ENCODE measurements around the gene LRP1B. TPM values are rescaled to one million over a fixed set of nuclear protein-coding genes. Genes with fewer than 3 reads are reported as not detected.

Gene LRP1B
- total RNA-seq, 1 experiment from 2014 or later = 0.52 TPM

DNA sequence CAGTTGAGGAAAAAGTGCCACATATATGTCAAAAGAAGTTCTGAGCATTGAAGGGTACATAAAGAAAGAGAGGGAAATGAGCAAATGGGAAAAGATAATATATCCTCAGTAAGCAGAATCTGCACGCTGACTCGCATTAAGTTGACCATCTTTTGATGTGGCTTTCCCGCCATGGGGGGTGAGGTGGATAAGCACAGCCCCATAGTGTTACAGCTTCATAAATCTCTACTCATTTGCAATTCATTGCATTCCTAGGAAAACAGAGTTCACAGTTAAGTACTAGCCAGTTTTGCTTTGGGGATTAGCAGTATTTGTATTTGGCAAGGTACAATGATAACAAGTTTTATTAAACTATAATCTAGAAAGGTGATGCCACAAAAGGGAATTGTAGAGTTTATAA is 814.2 kb downstream of the LRP1B start:
- no peaks in the 10 kb centered on the region for H3K27me3 Mint-ChIP-seq (ENCODE audit: low read depth)
- POLR2A ChIA-PET = interaction anchor here (0.5 kb wide), 1 partner anchor 14 kb away, joined by 3 read pairs; no protein-coding TSS in a partner anchor
- TF ChIP-seq ETV6 (CRISPR knock-in tag; IDR thresholded peaks at IDR 0.05) (no peak), TCF7 (CRISPR knock-in tag; IDR thresholded peaks at IDR 0.05; ENCODE audit: low read depth) (no peak), FOXJ3 (CRISPR knock-in tag; IDR thresholded peaks at IDR 0.05; ENCODE audit: borderline replicate concordance) (no peak), NFATC4 (CRISPR knock-in tag; IDR thresholded peaks at IDR 0.05) (no peak), USF1 (CRISPR knock-in tag; IDR thresholded peaks at IDR 0.05) (no peak), KAT7 (CRISPR knock-in tag; IDR thresholded peaks at IDR 0.05; ENCODE audit: borderline replicate concordance) (no peak), JUN (CRISPR knock-in tag; IDR thresholded peaks at IDR 0.05) (no peak), TEAD1 (CRISPR knock-in tag; IDR thresholded peaks at IDR 0.05) (no peak), SOX15 (CRISPR knock-in tag; IDR thresholded peaks at IDR 0.05) (no peak), ZNF416 (CRISPR knock-in tag; IDR thresholded peaks at IDR 0.05) (no peak), CREM (CRISPR knock-in tag; IDR thresholded peaks at IDR 0.05) (no peak), E2F5 (CRISPR knock-in tag; IDR thresholded peaks at IDR 0.05) (no peak)
- no peaks in the 10 kb centered on the region for H3K36me3 Mint-ChIP-seq
- H3K9me3 Mint-ChIP-seq = peaks cover 4% of the 10 kb centered on the region; the same call in 1 of the 2 replicates
- peaks cover 6% of the 10 kb centered on the region; the same call in 1 of the 2 replicates for H3K4me1 Mint-ChIP-seq
- H3K4me3 Mint-ChIP-seq = no peak overlapping the region
- DNase-seq (ENCODE audit: low spot score) (no peak), ATAC-seq (no peak)
- CTCF ChIA-PET = no interaction called here
- H3K27ac Mint-ChIP-seq = no peak overlapping the region

GRCh38 chr2:141316103-141316502 is 814.7 kb downstream of the LRP1B start:
- Mint-ChIP-seq H3K4me3 (no peak overlapping the region), H3K36me3 (no peaks in the 10 kb centered on the region), H3K9me3 (peaks cover 4% of the 10 kb centered on the region; the same call in 1 of the 2 replicates), H3K27me3 (ENCODE audit: low read depth) (no peaks in the 10 kb centered on the region), H3K27ac (no peak overlapping the region), H3K4me1 (peaks cover 6% of the 10 kb centered on the region; the same call in 1 of the 2 replicates)
- ATAC-seq = no peak
- POLR2A ChIA-PET = interaction anchor here (0.5 kb wide), 1 partner anchor 14 kb away, joined by 3 read pairs; no protein-coding TSS in a partner anchor
- TF ChIP-seq ZBTB43 (CRISPR knock-in tag; IDR thresholded peaks at IDR 0.05) (no peak), FOXP1 (CRISPR knock-in tag; IDR thresholded peaks at IDR 0.05; ENCODE audit: borderline replicate concordance) (no peak), MXD4 (CRISPR knock-in tag; IDR thresholded peaks at IDR 0.05; ENCODE audit: borderline replicate concordance) (no peak), FOXJ3 (CRISPR knock-in tag; IDR thresholded peaks at IDR 0.05; ENCODE audit: borderline replicate concordance) (no peak), MYBL2 (CRISPR knock-in tag; IDR thresholded peaks at IDR 0.05) (no peak), TCF7 (CRISPR knock-in tag; IDR thresholded peaks at IDR 0.05; ENCODE audit: low read depth) (no peak), ELF4 (CRISPR knock-in tag; IDR thresholded peaks at IDR 0.05; ENCODE audit: low read depth) (no peak), SMAD3 (CRISPR knock-in tag; IDR thresholded peaks at IDR 0.05; ENCODE audit: borderline replicate concordance) (no peak), HMGXB4 (CRISPR knock-in tag; IDR thresholded peaks at IDR 0.05) (no peak), OVOL2 (CRISPR knock-in tag; IDR thresholded peaks at IDR 0.05; ENCODE audit: borderline replicate concordance) (no peak), RORB (CRISPR knock-in tag; IDR thresholded peaks at IDR 0.05) (no peak)
- TF ChIP-seq, protein P1, sequence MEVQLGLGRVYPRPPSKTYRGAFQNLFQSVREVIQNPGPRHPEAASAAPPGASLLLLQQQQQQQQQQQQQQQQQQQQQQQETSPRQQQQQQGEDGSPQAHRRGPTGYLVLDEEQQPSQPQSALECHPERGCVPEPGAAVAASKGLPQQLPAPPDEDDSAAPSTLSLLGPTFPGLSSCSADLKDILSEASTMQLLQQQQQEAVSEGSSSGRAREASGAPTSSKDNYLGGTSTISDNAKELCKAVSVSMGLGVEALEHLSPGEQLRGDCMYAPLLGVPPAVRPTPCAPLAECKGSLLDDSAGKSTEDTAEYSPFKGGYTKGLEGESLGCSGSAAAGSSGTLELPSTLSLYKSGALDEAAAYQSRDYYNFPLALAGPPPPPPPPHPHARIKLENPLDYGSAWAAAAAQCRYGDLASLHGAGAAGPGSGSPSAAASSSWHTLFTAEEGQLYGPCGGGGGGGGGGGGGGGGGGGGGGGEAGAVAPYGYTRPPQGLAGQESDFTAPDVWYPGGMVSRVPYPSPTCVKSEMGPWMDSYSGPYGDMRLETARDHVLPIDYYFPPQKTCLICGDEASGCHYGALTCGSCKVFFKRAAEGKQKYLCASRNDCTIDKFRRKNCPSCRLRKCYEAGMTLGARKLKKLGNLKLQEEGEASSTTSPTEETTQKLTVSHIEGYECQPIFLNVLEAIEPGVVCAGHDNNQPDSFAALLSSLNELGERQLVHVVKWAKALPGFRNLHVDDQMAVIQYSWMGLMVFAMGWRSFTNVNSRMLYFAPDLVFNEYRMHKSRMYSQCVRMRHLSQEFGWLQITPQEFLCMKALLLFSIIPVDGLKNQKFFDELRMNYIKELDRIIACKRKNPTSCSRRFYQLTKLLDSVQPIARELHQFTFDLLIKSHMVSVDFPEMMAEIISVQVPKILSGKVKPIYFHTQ (CRISPR knock-in tag; IDR thresholded peaks at IDR 0.05) = no peak
- TF ChIP-seq, protein P2, sequence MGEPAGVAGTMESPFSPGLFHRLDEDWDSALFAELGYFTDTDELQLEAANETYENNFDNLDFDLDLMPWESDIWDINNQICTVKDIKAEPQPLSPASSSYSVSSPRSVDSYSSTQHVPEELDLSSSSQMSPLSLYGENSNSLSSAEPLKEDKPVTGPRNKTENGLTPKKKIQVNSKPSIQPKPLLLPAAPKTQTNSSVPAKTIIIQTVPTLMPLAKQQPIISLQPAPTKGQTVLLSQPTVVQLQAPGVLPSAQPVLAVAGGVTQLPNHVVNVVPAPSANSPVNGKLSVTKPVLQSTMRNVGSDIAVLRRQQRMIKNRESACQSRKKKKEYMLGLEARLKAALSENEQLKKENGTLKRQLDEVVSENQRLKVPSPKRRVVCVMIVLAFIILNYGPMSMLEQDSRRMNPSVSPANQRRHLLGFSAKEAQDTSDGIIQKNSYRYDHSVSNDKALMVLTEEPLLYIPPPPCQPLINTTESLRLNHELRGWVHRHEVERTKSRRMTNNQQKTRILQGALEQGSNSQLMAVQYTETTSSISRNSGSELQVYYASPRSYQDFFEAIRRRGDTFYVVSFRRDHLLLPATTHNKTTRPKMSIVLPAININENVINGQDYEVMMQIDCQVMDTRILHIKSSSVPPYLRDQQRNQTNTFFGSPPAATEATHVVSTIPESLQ (CRISPR knock-in tag; IDR thresholded peaks at IDR 0.05) = no peak
- TF ChIP-seq, protein P3, sequence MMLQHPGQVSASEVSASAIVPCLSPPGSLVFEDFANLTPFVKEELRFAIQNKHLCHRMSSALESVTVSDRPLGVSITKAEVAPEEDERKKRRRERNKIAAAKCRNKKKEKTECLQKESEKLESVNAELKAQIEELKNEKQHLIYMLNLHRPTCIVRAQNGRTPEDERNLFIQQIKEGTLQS (CRISPR knock-in tag; conservative IDR thresholded peaks at IDR 0.05) = no peak
- TF ChIP-seq, protein P4, sequence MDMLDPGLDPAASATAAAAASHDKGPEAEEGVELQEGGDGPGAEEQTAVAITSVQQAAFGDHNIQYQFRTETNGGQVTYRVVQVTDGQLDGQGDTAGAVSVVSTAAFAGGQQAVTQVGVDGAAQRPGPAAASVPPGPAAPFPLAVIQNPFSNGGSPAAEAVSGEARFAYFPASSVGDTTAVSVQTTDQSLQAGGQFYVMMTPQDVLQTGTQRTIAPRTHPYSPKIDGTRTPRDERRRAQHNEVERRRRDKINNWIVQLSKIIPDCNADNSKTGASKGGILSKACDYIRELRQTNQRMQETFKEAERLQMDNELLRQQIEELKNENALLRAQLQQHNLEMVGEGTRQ (CRISPR knock-in tag; IDR thresholded peaks at IDR 0.05) = no peak
- CTCF ChIA-PET = no interaction called here
- no peak for DNase-seq (ENCODE audit: low spot score)

Data from WTC11 (cell line).